Measurements from ENCODE around the gene MYEOV. TPM values are rescaled to one million over a fixed set of nuclear protein-coding genes. Genes with fewer than 3 reads are reported as not detected.

MYEOV gene
- total RNA-seq, 1 experiment from 2014 or later: 0.52 TPM

- H3K27me3 ChIP-seq (replicated peaks; ENCODE audit: control insufficient read depth, insufficient read depth, low read length): no peaks in the 10 kb centered on the region
- ChIA-PET POLR2A (no interaction called here), CTCF (interaction anchor here (0.6 to 1.5 kb wide), 4 partner anchors 49 to 206 kb away, joined by 3 to 5 read pairs (median 4); no protein-coding TSS in a partner anchor)
- Mint-ChIP-seq H3K27ac (ENCODE audit: unreplicated experiment) (no peak overlapping the region), H3K9me3 (ENCODE audit: unreplicated experiment) (peaks cover 9% of the 10 kb centered on the region), H3K36me3 (ENCODE audit: insufficient read depth, unreplicated experiment) (no peaks in the 10 kb centered on the region), H3K27me3 (ENCODE audit: insufficient read depth, unreplicated experiment) (peaks cover under 1% of the 10 kb centered on the region), H3K4me1 (ENCODE audit: low read depth, unreplicated experiment) (no peaks in the 10 kb centered on the region), H3K4me3 (ENCODE audit: unreplicated experiment) (no peak overlapping the region)
- peaks cover 8% of the 10 kb centered on the region; the same call in 1 of the 2 replicates for H3K9me3 ChIP-seq
- intact Hi-C loops (cut with micrococcal nuclease; ENCODE audit: unreplicated experiment): no loop called here
- H3K4me3 ChIP-seq (ENCODE audit: low read depth, low read length): no peak overlapping the region
- H3K4me1 ChIP-seq: peaks cover 9% of the 10 kb centered on the region; the same call in 1 of the 2 replicates
- TF ChIP-seq CTCF (IDR thresholded peaks at IDR 0.05; ENCODE audit: insufficient read depth in 1 of 2, low read depth in 1 of 2, low read length in 1 of 2, severe bottlenecking in 1 of 2, unreplicated experiment in 1 of 2): no peak
- H3K36me3 ChIP-seq (ENCODE audit: control insufficient read depth, insufficient read depth, low read length): no peaks in the 10 kb centered on the region
- DNase-seq: peak; percentile 40 to 61
- no TSS peak for BruUV-seq (replicated peaks)
Observed at GRCh38 chr11:69337211-69337721, 43.3 kb downstream of the MYEOV start.

GRCh38 chr11:69339041-69339733 lies 45.2 kb downstream of the MYEOV start:
- Mint-ChIP-seq H3K4me3 (ENCODE audit: unreplicated experiment) (no peak overlapping the region), H3K27me3 (ENCODE audit: insufficient read depth, unreplicated experiment) (no peaks in the 10 kb centered on the region), H3K4me1 (ENCODE audit: low read depth, unreplicated experiment) (no peaks in the 10 kb centered on the region), H3K9me3 (ENCODE audit: unreplicated experiment) (peaks cover 9% of the 10 kb centered on the region), H3K27ac (ENCODE audit: unreplicated experiment) (peak overlapping the region; percentile 46), H3K36me3 (ENCODE audit: insufficient read depth, unreplicated experiment) (no peaks in the 10 kb centered on the region)
- BruUV-seq (replicated peaks): no TSS peak
- no peaks in the 10 kb centered on the region for H3K36me3 ChIP-seq (ENCODE audit: control insufficient read depth, insufficient read depth, low read length)
- peaks cover 9% of the 10 kb centered on the region; the same call in 1 of the 2 replicates for H3K4me1 ChIP-seq
- H3K4me3 ChIP-seq (ENCODE audit: low read depth, low read length): no peak overlapping the region
- POLR2A ChIA-PET: no interaction called here
- no peak for TF ChIP-seq CTCF (IDR thresholded peaks at IDR 0.05; ENCODE audit: insufficient read depth in 1 of 2, low read depth in 1 of 2, low read length in 1 of 2, severe bottlenecking in 1 of 2, unreplicated experiment in 1 of 2)
- intact Hi-C loops (cut with micrococcal nuclease; ENCODE audit: unreplicated experiment): no loop called here
- H3K27me3 ChIP-seq (replicated peaks; ENCODE audit: control insufficient read depth, insufficient read depth, low read length): no peaks in the 10 kb centered on the region
- CTCF ChIA-PET: no interaction called here
- peak in 1 of 2 experiments; percentile 22 for DNase-seq
- H3K9me3 ChIP-seq: peaks cover 8% of the 10 kb centered on the region; the same call in 1 of the 2 replicates

GRCh38 chr11:69339983-69340565 lies 46.1 kb downstream of the MYEOV start:
- Histone ChIP-seq H3K36me3 (ENCODE audit: control insufficient read depth, insufficient read depth, low read length) (no peaks in the 10 kb centered on the region), H3K4me1 (peaks cover 9% of the 10 kb centered on the region; the same call in 1 of the 2 replicates), H3K4me3 (ENCODE audit: low read depth, low read length) (no peak overlapping the region), H3K27me3 (replicated peaks; ENCODE audit: control insufficient read depth, insufficient read depth, low read length) (no peaks in the 10 kb centered on the region), H3K9me3 (peaks cover 8% of the 10 kb centered on the region; the same call in 1 of the 2 replicates)
- CTCF ChIA-PET: no interaction called here
- Mint-ChIP-seq H3K9me3 (ENCODE audit: unreplicated experiment) (peaks cover 9% of the 10 kb centered on the region), H3K4me1 (ENCODE audit: low read depth, unreplicated experiment) (no peaks in the 10 kb centered on the region), H3K36me3 (ENCODE audit: insufficient read depth, unreplicated experiment) (no peaks in the 10 kb centered on the region), H3K4me3 (ENCODE audit: unreplicated experiment) (no peak overlapping the region), H3K27me3 (ENCODE audit: insufficient read depth, unreplicated experiment) (no peaks in the 10 kb centered on the region), H3K27ac (ENCODE audit: unreplicated experiment) (no peak overlapping the region)
- no peak for TF ChIP-seq CTCF (IDR thresholded peaks at IDR 0.05; ENCODE audit: insufficient read depth in 1 of 2, low read depth in 1 of 2, low read length in 1 of 2, severe bottlenecking in 1 of 2, unreplicated experiment in 1 of 2)
- no TSS peak for BruUV-seq (replicated peaks)
- DNase-seq: peak in 1 of 2 experiments; percentile 23
- POLR2A ChIA-PET: no interaction called here
- intact Hi-C loops (cut with micrococcal nuclease; ENCODE audit: unreplicated experiment): no loop called here

Measured in Caco-2 (cell line).